Endothelial cell of umbilical vein (primary cell): Measurements from ENCODE around the gene STX12.

Source experiments
- CTCF ChIP-seq, 2 donors: IDR thresholded peaks; 1 replicate in 1 of 2; 2 replicates in 1 of 2; pipeline ENCODE4 v1.5.1; 2011; ENCODE audit warnings: low read length in 2 of 2, mild to moderate bottlenecking in 2 of 2, moderate library complexity in 2 of 2, control low read depth in 1 of 2, inconsistent platforms in 1 of 2, low read depth in 1 of 2; ENCODE audit not compliant: insufficient read depth in 1 of 2; ENCODE audit errors: extremely low read depth in 1 of 2
- EZH2 ChIP-seq: IDR thresholded peaks from 2 replicates; pipeline ENCODE4 v1.6.1; 2012; ENCODE audit warnings: borderline replicate concordance, low read depth, mild to moderate bottlenecking, moderate library complexity, low read length, inconsistent platforms; ENCODE audit not compliant: severe bottlenecking
- FOS ChIP-seq: IDR thresholded peaks from 2 replicates; pipeline ENCODE4 v1.6.1; 2011; ENCODE audit warnings: mild to moderate bottlenecking, low read length, moderate library complexity, borderline replicate concordance; ENCODE audit not compliant: insufficient read depth
- GATA2 ChIP-seq: IDR thresholded peaks from 2 replicates; pipeline ENCODE4 v1.7.0; 2011; ENCODE audit warnings: low read depth, mild to moderate bottlenecking, moderate library complexity, mixed read lengths, low read length; ENCODE audit not compliant: insufficient read length, insufficient read depth
- JUN ChIP-seq: IDR thresholded peaks from 2 replicates; pipeline ENCODE4 v1.6.1; 2011; ENCODE audit warnings: borderline replicate concordance, low read depth; ENCODE audit not compliant: insufficient read length, insufficient read depth
- POLR2A ChIP-seq: IDR thresholded peaks from 2 replicates; pipeline ENCODE4 v1.6.1; 2012; ENCODE audit warnings: low read depth, mild to moderate bottlenecking, control low read depth, low read length

- TF ChIP-seq GATA2 (no peak), CTCF (IDR thresholded peaks at IDR 0.05; ENCODE audit: extremely low read depth in 1 of 2, insufficient read depth in 1 of 2, low read depth in 1 of 2, low read length in 2 of 2) (no peak), EZH2 (no peak), POLR2A (no peak), FOS (no peak), JUN (no peak)
These were observed 34.4 kb downstream of the STX12 start for GRCh38 chr1:27807385-27807784.
